A204.1 (cell line): ENCODE results near the gene TMEM255B.

Experiments used
- FAIRE-seq: peaks from 2 replicates; lab custom pipeline; 2012; peaks lifted over from hg19 to GRCh38; lab: Jason Lieb, UNC

The TMEM255B gene

DNA sequence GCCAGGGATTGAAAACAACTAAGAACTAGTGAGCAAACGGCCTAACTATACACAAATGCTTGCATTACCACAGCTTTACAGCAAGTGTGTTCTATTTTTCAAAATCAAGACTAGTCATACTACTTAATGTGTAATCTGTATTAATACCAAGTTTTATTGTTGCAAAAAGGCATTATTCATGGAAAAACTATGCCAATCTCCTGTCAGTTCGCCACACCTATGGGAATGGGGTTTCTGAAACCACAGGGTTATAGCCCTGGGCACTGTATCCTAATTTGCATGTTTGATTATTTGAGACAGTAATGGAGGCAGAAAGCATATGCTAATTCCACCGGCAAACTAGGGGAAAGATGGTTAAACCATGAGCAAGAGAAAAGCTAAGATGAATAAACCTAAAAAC, 90.5 kb downstream of the TMEM255B start:
- FAIRE-seq: no peak

DNA sequence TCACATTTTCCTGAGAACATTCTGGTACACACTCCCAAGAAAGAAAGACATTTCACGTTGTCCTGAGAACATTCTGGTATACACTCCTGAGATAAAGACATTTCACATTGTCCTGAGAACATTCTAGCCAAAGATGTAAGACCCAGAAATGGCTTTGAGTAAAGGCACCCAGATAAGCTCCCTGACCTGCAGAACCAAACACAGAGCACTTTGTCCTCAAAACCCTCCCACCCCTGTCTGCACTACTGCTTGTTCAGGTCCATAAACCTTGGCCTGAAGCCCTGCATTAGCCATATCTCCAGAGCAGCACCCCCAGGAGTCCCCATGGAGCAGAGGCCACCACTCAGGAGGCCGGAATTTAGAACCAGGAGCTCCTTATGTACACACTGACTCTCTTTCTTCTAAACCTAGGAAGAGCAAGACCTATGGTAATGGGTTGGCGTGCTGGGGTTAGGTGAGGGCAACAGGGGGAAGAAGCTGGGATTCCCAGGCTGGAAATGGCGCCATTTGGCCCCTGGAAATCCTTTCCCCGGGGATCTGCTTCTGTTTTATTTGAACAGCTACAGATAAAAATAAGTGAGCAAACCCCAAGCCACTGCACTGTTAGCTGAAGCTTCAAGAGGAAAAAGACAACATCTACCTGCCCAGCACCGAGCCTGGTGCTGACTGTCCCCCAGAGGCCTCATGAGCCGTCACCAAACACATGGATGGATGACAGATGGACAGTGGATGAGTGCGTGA, 91.1 kb downstream of the TMEM255B start:
- FAIRE-seq: no peak

DNA sequence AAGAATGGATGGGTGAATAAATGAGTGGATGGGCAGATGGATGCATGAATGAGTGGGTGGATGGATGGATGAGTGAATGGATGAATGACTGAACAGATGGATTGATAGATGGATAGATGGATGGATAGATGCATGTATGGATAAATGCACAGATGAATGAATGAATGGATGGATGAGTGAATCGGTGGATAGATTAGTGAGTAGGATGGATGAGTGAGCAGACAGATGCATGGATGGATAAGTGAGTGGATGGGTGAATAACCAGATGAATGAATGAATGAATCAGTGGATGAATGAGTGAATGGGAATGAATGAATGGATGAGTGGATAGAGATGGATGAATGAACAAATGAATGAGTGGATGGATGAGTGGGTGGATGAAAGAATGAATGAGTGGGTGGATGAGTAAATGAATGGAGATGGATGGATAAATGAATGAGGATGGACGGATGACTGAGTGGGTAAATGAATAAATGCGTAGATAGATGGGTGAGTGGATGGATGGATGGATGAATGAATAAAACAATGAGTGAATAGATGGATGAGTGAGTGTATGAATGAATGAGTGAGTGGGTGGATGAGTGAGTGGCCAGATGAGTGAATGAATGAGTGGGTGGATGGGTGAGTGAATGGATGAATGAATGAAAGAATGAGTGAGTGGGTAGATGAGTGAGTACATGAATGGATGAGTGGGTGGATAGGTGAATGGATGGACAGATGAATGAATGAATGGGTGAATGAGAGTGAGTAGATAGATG, 91.9 kb downstream of the TMEM255B start:
- no peak for FAIRE-seq

DNA sequence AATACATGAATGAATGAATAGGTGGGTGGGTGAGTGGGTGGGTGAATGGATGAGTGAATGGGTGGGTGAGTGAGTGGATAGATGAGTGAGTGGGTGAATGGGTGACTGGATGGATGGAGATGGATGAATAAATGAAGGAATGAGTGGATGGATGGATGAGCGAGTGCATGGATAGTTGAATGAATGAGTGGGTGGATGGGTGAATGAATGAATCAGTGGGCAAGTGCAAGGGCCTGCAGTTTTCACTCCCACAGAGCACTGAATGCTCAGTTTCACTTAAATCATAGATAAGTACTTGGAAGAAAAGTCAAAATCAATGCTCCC, 92.4 kb downstream of the TMEM255B start:
- FAIRE-seq: no peak

DNA sequence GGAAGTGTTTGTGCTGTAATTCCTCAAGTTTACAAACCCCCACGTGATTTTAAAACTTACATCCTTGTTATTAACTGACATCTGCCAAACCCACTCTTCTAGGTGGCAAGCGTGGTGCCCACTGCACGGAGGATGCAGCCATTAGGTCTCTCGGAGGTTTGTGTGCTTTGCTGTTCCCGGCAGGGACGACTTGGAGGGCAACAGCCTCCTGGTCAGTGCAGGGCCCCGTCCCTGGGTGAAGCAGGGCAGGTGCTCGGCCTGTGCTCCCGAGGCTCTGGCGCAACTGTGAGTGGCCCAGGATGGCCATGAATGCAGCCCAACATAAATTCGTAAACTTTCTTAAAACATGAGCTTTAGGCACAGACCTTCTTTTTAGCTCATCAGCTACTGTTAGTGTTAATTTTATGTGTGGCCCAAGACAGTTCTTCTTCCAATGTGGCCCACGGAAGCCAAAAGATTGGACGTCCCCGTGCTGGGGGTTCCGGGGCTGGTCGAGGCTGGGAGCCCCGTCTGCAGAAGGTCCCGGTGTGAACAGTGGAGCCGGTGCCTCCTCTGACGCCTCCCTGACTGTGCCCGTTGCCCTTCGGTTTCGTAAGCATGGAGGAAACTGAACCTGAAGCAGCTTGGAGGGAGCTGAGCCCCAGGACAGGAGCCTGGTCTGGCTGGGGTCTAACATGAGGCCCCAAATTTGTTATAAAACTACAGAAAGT, 93.0 kb downstream of the TMEM255B start:
- no peak for FAIRE-seq

DNA sequence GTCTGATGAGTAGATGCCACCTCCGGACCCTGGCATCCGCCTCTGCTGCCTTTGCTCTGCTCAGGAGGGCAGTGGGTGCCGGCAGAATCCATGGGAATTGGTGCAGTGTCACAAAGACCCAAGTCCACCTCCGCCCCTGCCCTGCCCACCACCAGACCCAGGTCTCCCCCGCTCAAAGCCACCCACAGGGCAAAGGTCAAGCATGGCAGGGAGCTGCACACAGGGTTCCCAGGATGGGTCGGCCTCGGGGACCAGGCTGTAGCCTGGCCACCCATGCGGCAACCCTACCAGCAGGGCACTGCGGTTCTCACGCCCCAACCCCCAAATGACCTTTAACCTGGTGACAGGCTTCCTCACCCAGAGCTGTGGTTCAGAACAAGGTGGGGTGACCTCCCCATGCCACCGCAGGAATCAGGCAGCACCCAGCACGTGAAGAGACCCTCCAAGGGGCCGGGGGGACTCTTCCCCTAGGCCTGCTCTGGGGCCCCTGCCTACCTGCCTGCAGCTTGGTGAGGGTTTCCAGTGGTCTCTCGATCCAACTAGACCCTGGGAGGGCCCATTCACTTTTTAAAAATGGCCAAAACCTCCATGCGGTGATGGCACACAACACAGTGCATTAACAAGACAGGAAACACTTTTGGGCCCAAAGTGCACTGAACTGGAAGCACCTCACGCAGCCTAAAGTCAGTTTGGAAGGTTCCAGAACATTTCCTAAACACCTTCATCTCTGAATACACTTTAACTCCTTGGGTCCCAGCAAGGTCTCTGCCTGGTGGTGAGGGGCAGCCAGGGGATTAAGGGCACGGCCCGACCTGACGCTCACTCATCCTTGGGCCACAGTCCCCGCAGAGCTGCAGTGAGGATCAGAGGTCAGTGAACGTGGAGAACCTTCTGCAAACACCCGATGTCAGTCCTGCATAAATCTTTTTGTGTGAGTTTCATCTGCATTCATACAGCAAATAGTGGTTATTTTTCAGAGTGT, 93.8 kb downstream of the TMEM255B start:
- no peak for FAIRE-seq

DNA sequence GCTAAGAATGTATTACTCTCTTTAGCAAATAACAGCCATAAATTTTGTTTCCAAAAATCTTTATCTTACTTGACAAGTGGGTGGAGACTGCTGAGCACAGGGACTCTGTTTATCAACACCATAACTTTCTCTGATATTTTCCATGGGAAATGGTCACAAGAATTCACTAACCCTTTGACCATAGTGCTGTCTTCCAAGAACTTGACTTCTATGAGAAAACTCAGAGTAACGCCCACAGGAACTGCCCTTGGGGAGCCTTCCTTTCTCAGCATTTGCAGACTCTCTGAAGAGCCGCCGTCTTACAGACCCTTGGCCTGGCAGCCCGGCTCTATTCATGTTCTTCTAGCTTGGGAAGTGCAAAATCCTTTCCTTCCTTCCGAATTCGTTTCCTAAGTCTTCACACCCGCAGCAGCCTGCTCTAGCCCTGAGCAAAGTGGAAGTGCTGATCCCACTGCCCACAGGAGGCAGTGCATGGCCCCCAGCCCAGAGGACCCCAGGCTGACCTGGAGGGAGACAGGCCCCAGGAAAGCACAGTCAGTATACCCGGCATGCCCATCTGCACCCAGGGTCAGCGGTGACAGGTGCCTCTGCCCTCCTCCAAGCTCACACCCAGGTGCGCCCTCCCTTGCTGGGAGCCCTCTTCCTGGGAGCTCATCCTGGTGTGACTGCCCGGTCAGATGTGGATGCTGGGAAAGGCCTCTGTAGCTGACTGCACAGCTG, 94.7 kb downstream of the TMEM255B start:
- FAIRE-seq: no peak

DNA sequence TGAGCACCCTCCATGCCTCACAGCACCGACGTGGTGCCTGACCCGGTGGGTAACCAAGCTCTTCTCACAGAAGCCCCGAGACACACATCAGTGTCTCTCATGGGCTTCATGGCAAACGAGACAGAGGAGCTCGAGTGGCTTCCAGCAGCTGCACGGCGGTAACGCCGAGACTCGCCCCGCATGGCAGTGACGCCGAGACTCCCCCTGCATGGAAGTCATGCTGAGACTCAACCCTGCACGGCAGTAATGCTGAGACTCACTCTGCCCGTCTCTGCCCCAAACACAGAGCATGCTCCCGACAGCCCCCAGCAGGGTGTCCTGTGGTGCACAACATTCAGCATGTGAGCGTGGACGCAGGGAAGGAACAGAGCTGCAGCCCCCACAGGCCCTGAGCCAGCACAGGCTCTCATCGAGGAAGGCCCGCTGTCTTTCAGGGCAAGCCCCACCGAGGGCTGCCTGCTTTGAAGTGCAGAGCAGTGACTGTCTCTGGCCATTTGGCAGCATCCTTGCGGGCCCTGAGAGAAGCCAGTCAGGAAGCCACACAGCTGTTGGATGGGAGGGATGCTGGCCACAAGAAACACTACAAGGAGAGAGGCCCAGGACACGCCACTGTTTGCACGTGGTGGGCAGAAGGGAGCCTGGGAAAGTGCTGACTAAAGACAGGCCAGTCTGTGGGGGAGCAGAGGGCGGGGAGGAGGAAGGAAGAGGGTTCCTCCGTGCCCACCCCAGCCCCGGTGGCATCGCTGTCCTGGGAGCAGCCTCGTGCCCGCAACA, 95.4 kb downstream of the TMEM255B start:
- no peak for FAIRE-seq

DNA sequence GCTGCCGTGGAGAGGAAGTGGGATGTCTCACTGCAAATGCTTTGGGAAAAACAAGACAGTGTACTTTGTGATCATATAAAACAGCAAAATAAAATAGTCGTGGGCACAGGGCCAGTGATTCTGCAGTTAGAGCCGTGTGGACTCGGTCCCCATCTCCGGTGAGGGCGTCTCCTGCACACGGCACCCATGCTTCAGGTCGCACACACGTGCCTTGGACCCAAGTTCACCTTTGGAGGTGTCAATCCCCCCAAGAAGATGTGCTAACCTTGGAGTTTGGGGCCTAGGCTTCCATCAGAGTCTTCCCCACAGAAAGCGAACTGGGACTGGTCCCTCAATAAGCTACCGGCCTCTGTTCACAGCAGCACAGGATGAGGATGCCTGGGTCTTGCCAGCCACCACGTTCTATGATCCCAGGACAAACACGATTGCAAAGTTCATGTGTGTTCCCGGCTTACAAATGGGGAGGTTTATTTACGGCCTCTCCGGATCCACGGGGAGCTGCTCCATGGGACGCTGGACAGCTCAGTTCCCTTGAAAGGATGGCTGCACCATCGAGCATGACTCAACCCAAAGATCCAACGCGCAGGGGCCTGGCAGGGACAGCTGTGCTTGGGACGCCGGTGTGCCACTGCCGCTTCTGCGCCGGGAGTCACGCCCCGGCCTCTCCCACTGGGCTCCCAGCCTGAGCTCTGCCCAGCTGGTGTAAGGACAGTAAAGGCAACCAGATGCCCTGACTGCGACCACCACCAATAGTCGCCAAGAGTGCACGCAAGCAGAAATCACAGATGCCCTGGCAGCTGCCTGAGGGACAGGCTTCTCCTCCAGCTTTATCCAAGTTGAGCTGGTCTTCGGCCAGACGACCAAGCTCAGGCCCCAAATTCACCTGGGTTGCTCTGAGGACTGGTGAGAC, 96.2 kb downstream of the TMEM255B start:
- FAIRE-seq: no peak

DNA sequence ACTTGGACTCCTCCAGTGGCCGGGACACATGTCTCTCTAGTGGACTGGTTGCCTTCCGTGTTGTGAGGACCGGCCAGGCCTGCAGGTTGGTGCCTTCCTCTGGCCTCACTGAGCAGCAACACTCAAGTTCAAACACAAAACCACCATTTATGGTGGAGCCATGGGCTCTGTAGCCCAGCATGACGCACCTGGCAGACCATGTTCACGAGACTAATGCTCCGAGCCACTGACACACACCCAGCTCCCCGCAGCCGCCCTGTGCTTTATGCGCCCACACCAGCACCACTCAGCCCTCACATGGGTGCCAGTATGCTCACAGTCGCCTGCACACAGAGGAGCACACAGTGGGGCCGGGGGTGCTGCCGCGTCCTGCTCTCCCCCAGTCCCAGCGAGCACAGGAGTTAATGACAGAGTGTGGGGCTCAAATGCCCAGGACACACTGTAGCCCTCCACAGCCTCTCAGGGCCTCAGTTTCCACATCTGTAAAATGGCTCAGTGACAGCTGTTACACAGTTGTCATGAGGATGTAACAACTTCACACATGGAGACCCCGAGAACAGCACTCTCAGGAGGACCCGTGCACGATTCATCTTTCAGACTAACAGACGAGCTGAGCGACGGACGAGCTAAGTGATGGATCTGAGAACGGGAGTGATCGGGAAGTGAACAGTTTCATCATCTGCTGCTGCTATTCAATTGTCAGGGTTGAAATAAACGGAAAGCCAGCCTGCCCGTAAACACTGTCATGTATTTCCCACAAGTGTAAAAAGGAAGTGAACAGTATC, 97.1 kb downstream of the TMEM255B start:
- no peak for FAIRE-seq

DNA sequence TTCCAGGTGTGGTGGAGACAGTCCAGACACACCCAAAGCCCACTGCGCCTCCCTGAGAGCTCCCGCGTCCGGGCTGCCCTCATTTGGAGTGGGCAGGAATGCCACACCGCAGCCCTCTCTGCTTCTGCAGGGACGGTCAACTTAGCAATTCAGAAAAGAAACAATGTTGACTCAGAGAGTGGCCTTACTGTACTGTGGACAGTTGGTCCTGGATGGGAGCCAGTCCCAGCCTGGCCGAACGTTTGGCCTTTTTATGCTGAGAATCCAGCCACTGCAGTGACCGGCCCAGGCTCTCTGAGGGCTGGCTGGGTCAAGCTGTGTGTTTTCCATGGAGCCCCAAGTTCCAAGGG, 97.7 kb downstream of the TMEM255B start:
- FAIRE-seq: no peak

DNA sequence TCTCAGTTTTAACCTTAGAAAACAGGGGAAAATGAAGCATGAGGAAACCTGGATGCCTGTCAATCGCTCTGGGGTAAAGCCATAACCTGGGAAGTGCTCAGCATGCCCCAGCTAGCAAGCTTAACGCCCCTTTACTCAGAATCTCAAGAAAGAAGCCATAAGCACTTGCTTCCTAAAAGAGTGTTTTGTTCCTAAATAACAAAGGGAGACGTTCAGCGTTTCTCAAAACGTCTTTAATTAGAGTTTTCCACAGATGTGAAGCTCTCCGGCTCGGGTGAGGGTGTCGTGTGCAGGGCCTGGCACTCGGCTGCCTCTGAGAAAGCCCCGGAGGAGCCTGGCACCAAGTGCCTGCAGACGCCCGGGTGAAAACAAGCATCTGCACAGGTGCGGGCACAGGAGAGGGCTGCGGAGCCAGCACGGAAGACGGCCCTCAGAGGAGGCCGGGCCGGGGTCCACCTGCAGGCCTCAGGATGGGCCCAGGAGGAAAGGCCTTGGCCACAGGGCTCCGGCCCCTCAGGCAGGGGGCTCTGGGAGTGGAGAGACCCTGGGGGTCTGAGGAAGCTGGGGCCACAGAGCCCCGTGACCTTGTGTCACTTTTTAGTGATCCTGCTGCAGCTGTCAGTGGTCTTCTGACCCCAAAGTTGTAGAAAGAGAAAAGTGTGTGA, 98.6 kb downstream of the TMEM255B start:
- FAIRE-seq: no peak

DNA sequence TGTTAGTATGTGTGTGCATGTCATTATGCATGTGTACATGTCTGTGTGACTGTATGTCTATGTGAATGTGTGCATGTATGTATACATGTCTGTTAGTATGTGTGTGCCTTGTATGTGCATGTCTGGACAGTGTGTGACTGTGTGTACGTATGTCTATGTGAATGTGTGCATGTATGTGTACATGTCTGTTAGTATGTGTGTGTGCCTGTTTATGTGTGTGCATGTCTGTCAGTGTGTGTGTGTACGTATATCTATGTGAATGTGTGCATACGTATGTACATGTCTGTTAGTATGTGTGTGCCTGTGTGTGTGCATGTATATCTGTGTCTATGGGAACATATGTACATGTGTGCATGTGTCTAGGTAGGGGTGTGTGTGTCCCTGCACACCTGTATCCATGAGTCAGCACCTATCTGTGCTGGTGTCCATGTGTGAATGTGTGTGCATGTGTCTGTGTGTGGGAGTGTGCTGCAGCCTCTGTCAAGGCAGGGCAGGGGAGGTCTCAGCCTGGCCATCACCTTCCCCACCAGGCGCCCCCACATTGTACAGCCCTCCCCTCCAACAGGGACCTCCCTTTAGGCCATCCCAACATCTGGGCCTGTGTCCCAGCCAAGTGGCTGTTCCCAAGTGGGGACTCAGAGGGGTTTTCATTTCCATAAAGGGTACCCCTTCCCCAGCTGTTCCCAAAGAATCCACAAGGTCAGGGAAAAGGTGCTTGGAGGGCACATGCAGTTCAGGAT, 100.5 kb downstream of the TMEM255B start:
- FAIRE-seq: no peak

DNA sequence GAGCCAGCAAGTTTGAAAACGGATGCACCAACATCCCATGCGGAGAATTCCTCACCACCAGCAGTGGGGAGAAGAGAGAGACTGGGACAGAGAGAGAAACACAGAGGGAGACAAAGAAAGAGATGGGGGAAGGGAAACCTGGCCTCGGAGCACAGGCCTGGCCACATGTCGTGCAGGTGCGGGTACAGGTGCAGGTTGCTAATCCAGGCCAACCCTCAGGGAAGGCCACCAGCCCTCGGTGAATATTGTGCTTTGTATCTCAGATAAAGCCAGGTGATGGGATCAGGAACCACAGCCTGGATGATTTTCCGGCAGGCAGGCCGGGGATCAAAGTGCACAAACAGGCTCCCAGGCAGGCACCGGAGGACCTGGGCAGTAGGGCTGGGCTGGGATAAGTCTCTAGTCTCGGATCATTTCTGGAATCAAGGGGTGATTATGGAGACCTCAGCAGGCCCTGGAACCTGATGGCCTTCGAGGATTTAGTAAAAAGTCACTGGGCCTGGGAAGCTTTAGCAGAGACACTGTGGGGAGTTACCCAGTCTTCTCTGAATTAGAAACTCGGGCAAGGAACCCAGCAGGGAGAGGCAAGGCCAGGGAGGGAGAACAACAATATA, 101.1 kb downstream of the TMEM255B start:
- FAIRE-seq: no peak

DNA sequence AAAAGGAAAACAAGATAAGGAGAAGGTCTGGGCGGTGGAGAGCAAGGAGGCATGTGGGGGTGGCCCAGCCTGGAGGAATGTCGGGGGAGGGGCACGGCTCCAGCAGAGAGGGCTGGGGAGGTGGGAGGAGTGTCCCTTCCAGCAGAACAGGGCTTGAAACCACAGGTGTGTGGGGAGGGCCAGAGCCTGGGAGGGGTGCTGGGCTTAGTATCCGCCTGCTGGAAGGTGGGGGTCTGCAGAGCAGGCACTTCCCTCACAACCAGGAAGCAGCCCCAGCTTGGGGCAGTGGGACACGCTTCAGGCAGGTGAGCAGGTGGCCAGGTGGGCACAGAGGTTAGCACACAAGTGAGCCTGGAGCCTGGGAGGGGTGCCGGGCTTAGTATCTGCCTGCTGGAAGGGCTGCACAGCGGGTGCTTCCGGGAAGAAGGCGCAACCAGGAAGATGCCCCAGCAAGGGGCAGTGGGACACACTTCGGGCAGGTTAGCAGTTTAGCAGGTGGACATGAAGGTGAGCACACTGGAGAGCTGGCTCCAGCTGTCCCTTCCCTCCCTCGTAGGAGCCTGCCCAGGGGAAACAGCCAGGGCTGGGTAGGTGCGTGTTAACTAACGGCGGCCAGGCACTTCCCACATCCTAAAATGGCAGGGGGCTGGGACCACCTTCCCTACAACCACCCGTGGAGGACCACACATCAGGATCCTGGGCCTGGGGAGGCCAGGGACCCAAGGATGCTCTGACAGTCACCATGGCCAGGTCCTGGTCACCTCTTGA, 101.8 kb downstream of the TMEM255B start:
- FAIRE-seq: no peak

DNA sequence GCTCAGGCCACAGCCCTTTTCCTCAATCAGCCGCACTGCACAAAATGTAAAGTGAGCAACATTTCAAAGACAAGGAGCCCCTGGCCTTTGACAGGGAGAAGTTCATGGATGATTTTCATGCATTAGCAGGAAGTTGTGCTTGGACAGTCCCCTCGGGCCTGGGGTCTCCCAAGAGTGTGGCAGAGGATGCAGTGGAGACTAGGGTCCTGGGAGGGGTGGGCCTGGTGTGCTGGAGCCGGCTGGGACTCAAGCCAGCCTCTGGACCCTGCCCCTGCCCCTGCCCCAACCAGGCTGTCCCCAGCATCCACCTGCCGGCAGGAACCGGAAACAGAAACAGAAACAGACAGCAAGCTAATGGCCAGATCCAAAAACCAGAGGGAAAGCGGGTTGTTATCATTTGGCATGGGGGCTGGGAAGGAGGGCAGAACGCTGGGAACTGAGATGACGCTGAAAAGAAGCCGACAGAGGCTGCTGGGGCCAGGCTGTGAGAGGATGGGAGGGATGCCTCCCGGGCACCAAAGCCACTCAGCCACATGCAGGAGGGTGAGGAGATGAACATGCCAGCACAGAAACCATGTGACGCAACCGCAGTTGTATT, 102.5 kb downstream of the TMEM255B start:
- FAIRE-seq: no peak
